Thyroid gland (tissue), 4 donors: Measurements from ENCODE around the gene RASSF7. TPM values are rescaled to one million over a fixed set of nuclear protein-coding genes. Genes with fewer than 3 reads are reported as not detected.

Experiments
- DNase-seq, 2 donors: peaks; one replicate each; pipeline ENCODE4 v3.0.0-alpha.2; 2019
- H3K27ac ChIP-seq, 3 donors: fragments of 200-600 bp; sonication (generic); 1 replicate in 2 of 3; 2 replicates in 1 of 3; pipeline ENCODE4 v1.5.1; 2016 to 2019; ENCODE audit warnings: mild to moderate bottlenecking in 1 of 3, moderate library complexity in 1 of 3
- H3K27me3 ChIP-seq: fragments of 200-600 bp; sonication (generic); one replicate; pipeline ENCODE4 v1.5.1; 2019
- H3K36me3 ChIP-seq, 2 donors: fragments of 200-600 bp; sonication (generic); one replicate each; pipeline ENCODE4 v1.5.1; 2016 to 2019
- H3K4me1 ChIP-seq, 2 donors: fragments of 200-600 bp; sonication (generic); one replicate each; pipeline ENCODE4 v1.5.1; 2017 to 2019
- H3K4me3 ChIP-seq, 3 donors: fragments of 200-600 bp; sonication (generic); replicated peaks in 1 of 3; 1 replicate in 2 of 3; 2 replicates in 1 of 3; pipeline ENCODE4 v1.5.1; 2016; ENCODE audit warnings: mild to moderate bottlenecking in 1 of 3
- H3K9me3 ChIP-seq: fragments of 200-600 bp; sonication (generic); one replicate; pipeline ENCODE4 v1.5.1; 2017
- POLR2A ChIP-seq, 2 donors: fragments of 450-650 bp; IDR thresholded peaks; one replicate each; pipeline ENCODE4 v1.6.1; 2017; ENCODE audit warnings: antibody characterized with exemption in 2 of 2, mild to moderate bottlenecking in 2 of 2, moderate library complexity in 1 of 2
- WGBS, 2 donors: methylation state at CpG; one replicate each; pipeline ENCODE4 v1.1.5; 2017; 5-methylcytosine and 5-hydroxymethylcytosine counted together
- intact Hi-C: fragments of 100-400 bp; cut with DNase I; formaldehyde crosslinking; loops from one replicate; pipeline ENCODE4 v1.15.1; 2023
- total RNA-seq, 4 donors: library from RNA; depleted of rRNA; stranded (reverse); fragments of >200 nt; gene quantifications; one replicate each; pipeline ENCODE4 v1.2.3, GENCODE V29; 2016
- TF ChIP-seq, protein P1 (sequence below), 6 experiments: fragments of 200-600 bp in 3 of 6; fragments of 450-650 bp in 3 of 6; sonication (generic) in 3 of 6; IDR thresholded peaks; one replicate each; pipeline ENCODE4 v1.5.1; 2016 to 2019; ENCODE audit warnings: antibody characterized with exemption in 6 of 6, mild to moderate bottlenecking in 2 of 6, inconsistent platforms in 1 of 6, moderate library complexity in 1 of 6

Gene RASSF7
- total RNA-seq, 4 donors from 2014 or later = 18.6 to 60.0 (median 24.8) TPM

DNA sequence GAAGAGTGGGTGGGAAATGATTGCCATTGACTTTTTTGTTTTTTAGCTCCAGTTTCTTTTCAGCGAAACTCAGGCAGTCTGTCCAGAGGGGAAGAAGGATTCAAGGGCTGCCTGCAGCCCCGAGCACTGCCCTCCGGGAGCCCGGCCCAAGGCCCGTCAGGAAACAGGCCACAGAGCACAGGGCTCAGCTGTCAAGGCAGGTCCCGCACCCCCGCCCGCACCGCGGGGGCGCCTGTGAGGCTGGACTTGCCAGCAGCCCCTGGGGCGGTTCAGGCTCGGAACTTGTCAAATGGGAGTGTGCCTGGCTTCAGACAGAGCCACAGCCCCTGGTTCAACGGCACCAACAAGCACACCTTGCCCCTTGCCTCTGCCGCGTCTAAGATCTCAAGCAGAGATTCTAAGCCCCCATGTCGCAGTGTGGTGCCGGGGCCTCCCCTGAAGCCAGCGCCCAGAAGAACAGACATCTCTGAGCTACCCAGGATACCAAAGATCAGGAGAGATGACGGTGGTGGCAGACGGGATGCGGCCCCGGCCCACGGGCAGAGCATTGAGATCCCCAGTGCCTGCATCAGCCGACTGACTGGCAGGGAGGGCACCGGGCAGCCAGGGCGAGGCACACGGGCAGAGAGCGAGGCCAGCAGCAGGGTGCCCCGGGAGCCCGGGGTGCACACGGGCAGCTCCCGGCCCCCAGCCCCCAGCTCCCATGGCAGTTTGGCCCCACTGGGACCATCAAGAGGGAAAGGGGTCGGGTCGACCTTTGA, 46.4 kb downstream of the RASSF7 start:
- H3K4me1 ChIP-seq = no peaks in the 10 kb centered on the region
- H3K9me3 ChIP-seq = no peaks in the 10 kb centered on the region
- DNase-seq = no peak
- 93 to 95% methylated on average over 29 to 33 of the region's 35 CpGs for WGBS, 2 donors
- peaks cover 70 to 92% of the 10 kb centered on the region in 2 donors for H3K36me3 ChIP-seq
- intact Hi-C loops = no loop called here
- no peak overlapping the region for H3K4me3 ChIP-seq
- TF ChIP-seq, protein P1, sequence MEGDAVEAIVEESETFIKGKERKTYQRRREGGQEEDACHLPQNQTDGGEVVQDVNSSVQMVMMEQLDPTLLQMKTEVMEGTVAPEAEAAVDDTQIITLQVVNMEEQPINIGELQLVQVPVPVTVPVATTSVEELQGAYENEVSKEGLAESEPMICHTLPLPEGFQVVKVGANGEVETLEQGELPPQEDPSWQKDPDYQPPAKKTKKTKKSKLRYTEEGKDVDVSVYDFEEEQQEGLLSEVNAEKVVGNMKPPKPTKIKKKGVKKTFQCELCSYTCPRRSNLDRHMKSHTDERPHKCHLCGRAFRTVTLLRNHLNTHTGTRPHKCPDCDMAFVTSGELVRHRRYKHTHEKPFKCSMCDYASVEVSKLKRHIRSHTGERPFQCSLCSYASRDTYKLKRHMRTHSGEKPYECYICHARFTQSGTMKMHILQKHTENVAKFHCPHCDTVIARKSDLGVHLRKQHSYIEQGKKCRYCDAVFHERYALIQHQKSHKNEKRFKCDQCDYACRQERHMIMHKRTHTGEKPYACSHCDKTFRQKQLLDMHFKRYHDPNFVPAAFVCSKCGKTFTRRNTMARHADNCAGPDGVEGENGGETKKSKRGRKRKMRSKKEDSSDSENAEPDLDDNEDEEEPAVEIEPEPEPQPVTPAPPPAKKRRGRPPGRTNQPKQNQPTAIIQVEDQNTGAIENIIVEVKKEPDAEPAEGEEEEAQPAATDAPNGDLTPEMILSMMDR (IDR thresholded peaks at IDR 0.05) = no peak
- TF ChIP-seq POLR2A (IDR thresholded peaks at IDR 0.05) = no peak
- H3K27ac ChIP-seq = no peak overlapping the region
- H3K27me3 ChIP-seq = no peaks in the 10 kb centered on the region

DNA sequence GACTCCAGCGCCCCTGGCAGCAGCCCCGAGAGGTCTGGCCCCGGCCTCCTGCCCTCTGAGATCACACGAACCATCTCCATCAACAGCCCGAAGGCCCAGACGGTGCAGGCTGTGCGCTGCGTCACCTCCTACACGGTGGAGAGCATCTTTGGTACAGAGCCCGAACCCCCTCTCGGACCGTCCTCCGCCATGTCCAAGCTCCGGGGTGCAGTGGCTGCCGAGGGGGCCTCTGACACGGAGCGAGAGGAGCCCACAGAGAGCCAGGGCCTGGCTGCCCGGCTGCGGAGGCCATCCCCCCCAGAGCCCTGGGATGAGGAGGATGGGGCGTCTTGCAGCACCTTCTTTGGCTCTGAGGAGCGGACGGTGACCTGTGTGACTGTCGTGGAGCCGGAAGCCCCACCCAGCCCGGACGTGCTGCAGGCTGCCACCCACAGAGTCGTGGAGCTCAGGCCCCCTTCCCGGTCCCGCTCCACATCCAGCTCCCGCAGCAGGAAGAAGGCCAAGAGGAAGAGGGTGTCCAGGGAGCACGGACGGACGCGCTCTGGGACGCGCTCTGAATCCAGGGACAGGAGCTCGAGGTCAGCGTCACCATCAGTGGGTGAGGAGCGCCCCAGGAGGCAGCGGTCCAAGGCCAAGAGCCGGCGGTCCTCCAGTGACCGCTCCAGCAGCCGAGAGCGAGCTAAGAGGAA, 47.3 kb downstream of the RASSF7 start:
- Histone ChIP-seq H3K27ac (no peak overlapping the region), H3K27me3 (no peaks in the 10 kb centered on the region), H3K4me1 (no peaks in the 10 kb centered on the region), H3K36me3 (peaks cover 78 to 95% of the 10 kb centered on the region in 2 donors), H3K9me3 (no peaks in the 10 kb centered on the region), H3K4me3 (no peak overlapping the region)
- no peak for DNase-seq
- WGBS, 2 donors = 84 to 94% methylated on average over 25 to 27 of the region's 45 CpGs
- intact Hi-C loops = no loop called here
- TF ChIP-seq, protein P1 (IDR thresholded peaks at IDR 0.05) = no peak
- no peak for TF ChIP-seq POLR2A (IDR thresholded peaks at IDR 0.05)

DNA sequence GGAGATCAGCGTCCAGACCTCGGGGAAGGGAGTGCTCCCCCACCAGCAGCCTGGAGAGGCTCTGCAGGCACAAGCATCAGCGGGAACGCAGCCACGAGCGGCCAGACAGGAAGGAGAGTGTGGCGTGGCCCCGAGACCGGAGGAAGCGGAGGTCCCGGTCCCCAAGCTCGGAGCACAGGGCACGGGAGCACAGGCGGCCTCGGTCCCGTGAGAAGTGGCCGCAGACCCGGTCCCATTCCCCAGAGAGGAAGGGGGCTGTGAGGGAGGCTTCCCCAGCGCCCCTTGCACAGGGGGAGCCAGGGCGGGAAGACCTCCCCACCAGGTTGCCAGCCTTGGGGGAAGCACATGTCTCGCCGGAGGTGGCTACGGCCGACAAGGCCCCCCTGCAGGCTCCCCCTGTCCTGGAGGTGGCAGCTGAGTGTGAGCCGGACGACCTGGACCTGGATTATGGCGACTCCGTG, 48.1 kb downstream of the RASSF7 start:
- intact Hi-C loops = no loop called here
- no peak for DNase-seq

DNA sequence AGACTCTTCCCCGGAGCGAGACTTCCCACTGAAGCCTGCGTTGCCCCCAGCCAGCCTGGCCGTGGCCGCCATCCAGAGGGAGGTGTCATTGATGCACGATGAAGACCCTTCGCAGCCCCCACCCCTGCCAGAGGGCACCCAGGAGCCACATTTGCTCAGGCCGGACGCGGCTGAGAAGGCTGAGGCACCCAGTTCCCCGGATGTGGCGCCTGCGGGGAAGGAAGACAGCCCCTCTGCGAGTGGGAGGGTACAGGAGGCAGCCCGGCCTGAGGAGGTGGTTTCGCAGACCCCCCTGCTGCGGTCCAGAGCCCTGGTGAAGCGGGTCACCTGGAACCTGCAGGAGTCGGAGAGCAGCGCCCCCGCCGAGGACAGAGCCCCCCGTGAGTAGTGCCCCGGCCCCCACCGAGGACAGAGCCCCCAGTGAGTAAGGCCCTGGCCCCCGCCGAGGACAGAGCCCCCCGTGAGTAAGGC, 48.6 kb downstream of the RASSF7 start:
- Histone ChIP-seq H3K27ac (no peak overlapping the region), H3K27me3 (no peaks in the 10 kb centered on the region), H3K4me1 (peaks cover 8 to 12% of the 10 kb centered on the region in 2 donors), H3K36me3 (peaks cover 77 to 90% of the 10 kb centered on the region in 2 donors), H3K9me3 (no peaks in the 10 kb centered on the region), H3K4me3 (no peak overlapping the region)
- WGBS, 2 donors = 92 to 95% methylated on average over 11 to 18 of the region's 28 CpGs
- TF ChIP-seq, protein P1 (IDR thresholded peaks at IDR 0.05) = no peak
- no peak for TF ChIP-seq POLR2A (IDR thresholded peaks at IDR 0.05)
- intact Hi-C loops = no loop called here
- no peak for DNase-seq

More for the DNA sequence above, 48.1 kb downstream of the RASSF7 start:
- WGBS, 2 donors = 71 to 87% methylated on average over 17 to 25 of the region's 28 CpGs
- TF ChIP-seq, protein P1 (IDR thresholded peaks at IDR 0.05) = no peak
- TF ChIP-seq POLR2A (IDR thresholded peaks at IDR 0.05) = no peak
- Histone ChIP-seq H3K36me3 (peaks cover 77 to 95% of the 10 kb centered on the region in 2 donors), H3K4me1 (peaks cover 3 to 7% of the 10 kb centered on the region in 2 donors), H3K27me3 (no peaks in the 10 kb centered on the region), H3K4me3 (no peak overlapping the region), H3K9me3 (no peaks in the 10 kb centered on the region), H3K27ac (no peak overlapping the region)
